SU-DHL-6 (cell line): ENCODE data around the gene MED6.

Experiments used
- CTCF ChIP-seq: fragments of 200-600 bp; sonication (generic); IDR thresholded peaks from one replicate; pipeline ENCODE4 v1.5.1; 2017; ENCODE audit warnings: antibody characterized with exemption, mild to moderate bottlenecking, low read length, moderate library complexity; ENCODE audit not compliant: insufficient read depth, poor library complexity, severe bottlenecking
- EZH2phosphoT487 ChIP-seq: fragments of 200-600 bp; sonication (generic), shearing (Covaris generic); conservative IDR thresholded peaks from 2 replicates; pipeline ENCODE4 v1.6.1; 2018; ENCODE audit warnings: mild to moderate bottlenecking, antibody characterized with exemption, low read length, moderate library complexity, mixed read lengths

GRCh38 chr14:70643967-70644366 is 43.5 kb upstream of the MED6 start:
- TF ChIP-seq CTCF, result no peak
- TF ChIP-seq EZH2phosphoT487, result no peak
